DOHH2 (cell line): ENCODE measurements around the gene INPP4A.

ENCODE experiments used
- H3F3A ChIP-seq: fragments of 200-600 bp; sonication (generic), shearing (Covaris generic); 2 replicates; pipeline ENCODE4 v1.6.0; 2016; ENCODE audit warnings: antibody characterized with exemption, mild to moderate bottlenecking; ENCODE audit not compliant: control insufficient read depth, insufficient read depth
- H3K27ac ChIP-seq: fragments of 200-600 bp; sonication (generic); 2 replicates; pipeline ENCODE4 v1.5.1; 2014; ENCODE audit warnings: low read depth, mild to moderate bottlenecking, low read length, moderate library complexity
- H3K27me3 ChIP-seq: fragments of 200-600 bp; sonication (generic); 2 replicates; pipeline ENCODE4 v1.6.1; 2014; ENCODE audit warnings: mild to moderate bottlenecking, low read length, mixed read lengths; ENCODE audit not compliant: control insufficient read depth
- H3K36me3 ChIP-seq: fragments of 200-600 bp; sonication (generic); 2 replicates; pipeline ENCODE4 v1.6.1; 2014; ENCODE audit warnings: mild to moderate bottlenecking, low read length, moderate library complexity, mixed read lengths; ENCODE audit not compliant: control insufficient read depth
- H3K4me1 ChIP-seq: fragments of 200-600 bp; sonication (generic); 2 replicates; pipeline ENCODE4 v1.6.1; 2014; ENCODE audit warnings: mild to moderate bottlenecking, low read length, mixed read lengths; ENCODE audit not compliant: control insufficient read depth
- H3K4me2 ChIP-seq: fragments of 200-600 bp; sonication (generic); 2 replicates; pipeline ENCODE4 v1.6.0; 2014; ENCODE audit warnings: mild to moderate bottlenecking, low read length, moderate library complexity
- H3K4me3 ChIP-seq: fragments of 200-600 bp; sonication (generic); 2 replicates; pipeline ENCODE4 v1.5.1; 2014; ENCODE audit warnings: mild to moderate bottlenecking, low read length, mixed read lengths
- H3K79me2 ChIP-seq: fragments of 200-600 bp; sonication (generic); 2 replicates; pipeline ENCODE4 v1.6.1; 2014; ENCODE audit warnings: mild to moderate bottlenecking, low read length, mixed read lengths; ENCODE audit not compliant: control insufficient read depth
- H3K9me2 ChIP-seq: fragments of 200-600 bp; sonication (generic); replicated peaks from 2 replicates; pipeline ENCODE4 v1.6.1; 2014; ENCODE audit warnings: mild to moderate bottlenecking, low read length, mixed read lengths; ENCODE audit not compliant: control insufficient read depth
- H3K9me3 ChIP-seq: fragments of 200-600 bp; sonication (generic); 2 replicates; pipeline ENCODE4 v1.6.1; 2014; ENCODE audit warnings: antibody characterized with exemption, low read length, mixed read lengths; ENCODE audit not compliant: control insufficient read depth, insufficient read depth
- H4K20me1 ChIP-seq: fragments of 200-600 bp; sonication (generic); 2 replicates; pipeline ENCODE4 v1.6.0; 2014; ENCODE audit warnings: low read depth, mild to moderate bottlenecking, antibody characterized with exemption, low read length, moderate library complexity; ENCODE audit not compliant: control insufficient read depth, insufficient read depth
- EZH2phosphoT487 ChIP-seq: fragments of 200-600 bp; sonication (generic); IDR thresholded peaks from 2 replicates; pipeline ENCODE4 v1.6.1; 2017; ENCODE audit warnings: borderline replicate concordance, mild to moderate bottlenecking, antibody characterized with exemption, low read length, moderate library complexity, mixed read lengths
- TF ChIP-seq, protein P1 (sequence below): fragments of 200-600 bp; sonication (generic); IDR thresholded peaks from one replicate; pipeline ENCODE4 v1.5.1; 2014; ENCODE audit warnings: antibody characterized with exemption, mild to moderate bottlenecking, low read depth, low read length; ENCODE audit not compliant: poor library complexity, severe bottlenecking

The INPP4A gene

GRCh38 chr2:98576666-98577312 lies 132.1 kb downstream of the INPP4A start:
- Histone ChIP-seq H4K20me1 (no peaks in the 10 kb centered on the region), H3K4me3 (no peak overlapping the region), H3K4me2 (no peak overlapping the region), H3K9me2 (no peaks in the 10 kb centered on the region), H3K36me3 (no peaks in the 10 kb centered on the region), H3K4me1 (no peaks in the 10 kb centered on the region), H3K9me3 (no peaks in the 10 kb centered on the region), H3K27ac (no peak overlapping the region), H3K79me2 (no peaks in the 10 kb centered on the region), H3F3A (no peaks in the 10 kb centered on the region), H3K27me3 (no peaks in the 10 kb centered on the region)
- no peak for TF ChIP-seq EZH2phosphoT487
- TF ChIP-seq, protein P1, sequence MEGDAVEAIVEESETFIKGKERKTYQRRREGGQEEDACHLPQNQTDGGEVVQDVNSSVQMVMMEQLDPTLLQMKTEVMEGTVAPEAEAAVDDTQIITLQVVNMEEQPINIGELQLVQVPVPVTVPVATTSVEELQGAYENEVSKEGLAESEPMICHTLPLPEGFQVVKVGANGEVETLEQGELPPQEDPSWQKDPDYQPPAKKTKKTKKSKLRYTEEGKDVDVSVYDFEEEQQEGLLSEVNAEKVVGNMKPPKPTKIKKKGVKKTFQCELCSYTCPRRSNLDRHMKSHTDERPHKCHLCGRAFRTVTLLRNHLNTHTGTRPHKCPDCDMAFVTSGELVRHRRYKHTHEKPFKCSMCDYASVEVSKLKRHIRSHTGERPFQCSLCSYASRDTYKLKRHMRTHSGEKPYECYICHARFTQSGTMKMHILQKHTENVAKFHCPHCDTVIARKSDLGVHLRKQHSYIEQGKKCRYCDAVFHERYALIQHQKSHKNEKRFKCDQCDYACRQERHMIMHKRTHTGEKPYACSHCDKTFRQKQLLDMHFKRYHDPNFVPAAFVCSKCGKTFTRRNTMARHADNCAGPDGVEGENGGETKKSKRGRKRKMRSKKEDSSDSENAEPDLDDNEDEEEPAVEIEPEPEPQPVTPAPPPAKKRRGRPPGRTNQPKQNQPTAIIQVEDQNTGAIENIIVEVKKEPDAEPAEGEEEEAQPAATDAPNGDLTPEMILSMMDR = no peak

- H3F3A ChIP-seq = no peaks in the 10 kb centered on the region
- H3K27ac ChIP-seq = no peak overlapping the region
- H4K20me1 ChIP-seq = no peaks in the 10 kb centered on the region
- no peak for TF ChIP-seq EZH2phosphoT487
- TF ChIP-seq, protein P1 = no peak
- H3K27me3 ChIP-seq = no peaks in the 10 kb centered on the region
- no peaks in the 10 kb centered on the region for H3K4me1 ChIP-seq
- no peak overlapping the region for H3K4me2 ChIP-seq
- no peaks in the 10 kb centered on the region for H3K36me3 ChIP-seq
- no peak overlapping the region for H3K4me3 ChIP-seq
- H3K9me3 ChIP-seq = no peaks in the 10 kb centered on the region
- H3K79me2 ChIP-seq = no peaks in the 10 kb centered on the region
- no peaks in the 10 kb centered on the region for H3K9me2 ChIP-seq
These were observed 132.7 kb downstream of the INPP4A start for GRCh38 chr2:98577313-98577712.

- Histone ChIP-seq H3K27me3 (no peaks in the 10 kb centered on the region), H3K79me2 (no peaks in the 10 kb centered on the region), H3F3A (no peaks in the 10 kb centered on the region), H3K36me3 (no peaks in the 10 kb centered on the region; the same call in 1 of the 2 replicates), H3K4me3 (no peak overlapping the region), H3K4me1 (no peaks in the 10 kb centered on the region), H3K27ac (no peak overlapping the region), H3K9me3 (no peaks in the 10 kb centered on the region), H3K9me2 (no peaks in the 10 kb centered on the region), H4K20me1 (no peaks in the 10 kb centered on the region), H3K4me2 (no peak overlapping the region)
- TF ChIP-seq EZH2phosphoT487 = no peak
- TF ChIP-seq, protein P1 = no peak
These were observed 133.6 kb downstream of the INPP4A start for GRCh38 chr2:98578231-98578630.
